K562 (cell line): ENCODE measurements around the gene CLCNKB. TPM values are rescaled to one million over a fixed set of nuclear protein-coding genes. Genes with fewer than 3 reads are reported as not detected.

Source experiments
- BRF1 ChIP-seq: IDR thresholded peaks from 3 replicates; pipeline ENCODE4 v1.6.1; 2011; ENCODE audit warnings: borderline replicate concordance, mild to moderate bottlenecking; ENCODE audit not compliant: insufficient read length; ENCODE audit errors: extremely low read depth
- CTBP1 ChIP-seq: fragments of 450-650 bp; IDR thresholded peaks from 2 replicates; pipeline ENCODE4 v1.6.1; 2016; ENCODE audit warnings: borderline replicate concordance
- CXXC5 ChIP-seq: fragments of 250-450 bp; sonication (Bioruptor Pico); IDR thresholded peaks from 2 replicates; pipeline ENCODE4 v1.8.0; 2022; ENCODE audit warnings: inconsistent platforms, mild to moderate bottlenecking, moderate library complexity
- E2F1 ChIP-seq: sonication (generic); formaldehyde crosslinking; IDR thresholded peaks from 2 replicates; pipeline ENCODE4 v1.8.1; 2023; ENCODE audit warnings: mild to moderate bottlenecking, missing genetic modification reagents, moderate library complexity
- ELK3 ChIP-seq: fragments of 450-650 bp; formaldehyde crosslinking; IDR thresholded peaks from 2 replicates; pipeline ENCODE4 v1.4.0; 2020; ENCODE audit warnings: mild to moderate bottlenecking
- GABPB1 ChIP-seq: sonication (generic); formaldehyde crosslinking; IDR thresholded peaks from 2 replicates; pipeline ENCODE4 v1.8.0; 2022; ENCODE audit warnings: mild to moderate bottlenecking, missing genetic modification reagents
- IFI16 ChIP-seq: fragments of 250-450 bp; sonication (Bioruptor Pico); IDR thresholded peaks from 2 replicates; pipeline ENCODE4 v2.1.2; 2022; ENCODE audit warnings: mild to moderate bottlenecking, inconsistent platforms
- L3MBTL2 ChIP-seq: fragments of 450-650 bp; IDR thresholded peaks from 2 replicates; pipeline ENCODE4 v1.6.1; 2016; ENCODE audit warnings: mild to moderate bottlenecking, moderate library complexity
- MAX ChIP-seq: sonication (generic); formaldehyde crosslinking; IDR thresholded peaks from 2 replicates; pipeline ENCODE4 v1.9.0; 2022; ENCODE audit warnings: mild to moderate bottlenecking, missing genetic modification reagents
- MCM5 ChIP-seq: fragments of 450-650 bp; IDR thresholded peaks from 2 replicates; pipeline ENCODE4 v1.6.1; 2016; ENCODE audit warnings: low read depth
- MYBL2 ChIP-seq, 2 experiments: fragments of 450-650 bp in 1 of 2; sonication (generic) in 1 of 2; formaldehyde crosslinking in 1 of 2; IDR thresholded peaks; 2 replicates each; pipeline versions ENCODE4 v1.6.1 to v1.8.1; 2017 to 2022; ENCODE audit warnings: borderline replicate concordance in 1 of 2, inconsistent platforms in 1 of 2, low read depth in 1 of 2, mild to moderate bottlenecking in 1 of 2, missing genetic modification reagents in 1 of 2, moderate library complexity in 1 of 2
- NCOA1 ChIP-seq: fragments of 450-650 bp; IDR thresholded peaks from 2 replicates; pipeline ENCODE4 v1.6.1; 2016; ENCODE audit warnings: low read depth
- NEUROD1 ChIP-seq: fragments of 150-350 bp; IDR thresholded peaks from 2 replicates; pipeline ENCODE4 v1.6.1; 2014; ENCODE audit warnings: borderline replicate concordance, low read length, low read depth; ENCODE audit not compliant: partially characterized antibody
- PYGO2 ChIP-seq: fragments of 450-650 bp; IDR thresholded peaks from 2 replicates; pipeline ENCODE4 v1.6.1; 2016; ENCODE audit warnings: mild to moderate bottlenecking, missing genetic modification characterization, moderate library complexity, missing compliant biosample characterization
- RAD21 ChIP-seq, 2 experiments: fragments of 250-450 bp in 1 of 2; fragments of 450-650 bp in 1 of 2; sonication (Bioruptor Pico) in 1 of 2; formaldehyde crosslinking in 1 of 2; IDR thresholded peaks in 1 of 2; conservative IDR thresholded peaks in 1 of 2; 2 replicates each; pipeline versions ENCODE4 v1.4.0 to v1.8.0; 2020 to 2022; ENCODE audit warnings: mild to moderate bottlenecking in 2 of 2, moderate library complexity in 1 of 2
- SIN3B ChIP-seq: fragments of 450-650 bp; IDR thresholded peaks from 2 replicates; pipeline ENCODE4 v1.6.1; 2017; ENCODE audit warnings: low read depth, mild to moderate bottlenecking, moderate library complexity
- TAF7 ChIP-seq: fragments of 450-650 bp; IDR thresholded peaks from 2 replicates; pipeline ENCODE4 v1.6.1; 2016; ENCODE audit warnings: missing genetic modification characterization, missing compliant biosample characterization
- VEZF1 ChIP-seq: fragments of 200-800 bp; sonication (Bioruptor generic); IDR thresholded peaks from 2 replicates; pipeline ENCODE4 v1.6.1; 2017; ENCODE audit warnings: missing genetic modification characterization, missing compliant biosample characterization
- ZEB2 ChIP-seq: fragments of 450-650 bp; IDR thresholded peaks from 2 replicates; pipeline ENCODE4 v1.6.1; 2016
- ZNF174 ChIP-seq: fragments of 250-450 bp; sonication (Bioruptor Pico); IDR thresholded peaks from 2 replicates; pipeline ENCODE4 v1.4.0; 2020; ENCODE audit warnings: mild to moderate bottlenecking
- ZNF232 ChIP-seq: sonication (generic); formaldehyde crosslinking; IDR thresholded peaks from 2 replicates; pipeline ENCODE4 v1.8.0; 2022; ENCODE audit warnings: mild to moderate bottlenecking, missing genetic modification reagents
- ZNF324 ChIP-seq: fragments of 250-450 bp; sonication (Bioruptor Pico); IDR thresholded peaks from 2 replicates; pipeline ENCODE4 v1.4.0; 2020; ENCODE audit warnings: mild to moderate bottlenecking
- polyA plus RNA-seq, 8 experiments: library from polyadenylated mRNA; depleted of rRNA in 4 of 8; stranded (reverse) in 5 of 8; unstranded in 3 of 8; fragments of >200 nt; fragmentation: Nextera tagmentation in 2 of 8; fragmentation: Illumina TruSeq in 1 of 8; extraction: Ambion mirVana in 2 of 8; extraction: Trizol in 1 of 8; gene quantifications; 2 replicates each; pipeline versions ENCODE4 v1.2.1 to v1.2.3, GENCODE V29; 2011 to 2014; ENCODE audit warnings: inconsistent platforms in 1 of 8, missing spikeins in 1 of 8
- total RNA-seq, 7 experiments: library from RNA; depleted of rRNA in 6 of 7; stranded (reverse); fragments of >200 nt in 6 of 7; fragmentation: Illumina TruSeq in 2 of 7; extraction: Trizol in 2 of 7; gene quantifications; 2 replicates each; pipeline versions ENCODE4 v1.2.1 to v1.2.3, GENCODE V29; 2011 to 2021; ENCODE audit warnings: low replicate concordance in 1 of 7

CLCNKB gene
- total and polyA plus RNA-seq, 9 of the 15 experiments (the other 6 are each of a cell fraction or from before 2014, with no cell fraction given) = 0.08 to 1.7 (median 0.64) TPM

- no peak for TF ChIP-seq SIN3B
- no peak for TF ChIP-seq E2F1 (CRISPR knock-in tag)
- TF ChIP-seq MAX (CRISPR knock-in tag) = peak; percentile 58; the same call in 1 of the 2 replicates
- TF ChIP-seq ZNF324 (CRISPR knock-in tag) = no peak
- TF ChIP-seq ZNF174 (CRISPR knock-in tag) = no peak
- TF ChIP-seq L3MBTL2 = peak; percentile 47; the same call in 1 of the 2 replicates
- no peak for TF ChIP-seq PYGO2 (tag)
- TF ChIP-seq RAD21 (CRISPR knock-in tag; conservative IDR thresholded peaks at IDR 0.05 in 1 of 2, IDR thresholded peaks at IDR 0.05 in 1 of 2) = no peak
- TF ChIP-seq ZNF232 (CRISPR knock-in tag) = no peak
- no peak for TF ChIP-seq IFI16 (CRISPR knock-in tag)
- no peak for TF ChIP-seq TAF7 (tag)
- TF ChIP-seq NEUROD1 = peak; percentile 25
- TF ChIP-seq CXXC5 (CRISPR knock-in tag) = peak; percentile 41; the same call in 1 of the 2 replicates
- no peak for TF ChIP-seq ELK3 (CRISPR knock-in tag)
- peak; percentile 38; the same call in 1 of the 2 replicates for TF ChIP-seq NCOA1
- no peak for TF ChIP-seq MYBL2 (IDR thresholded peaks at IDR 0.05; ENCODE audit: low read depth)
- TF ChIP-seq MYBL2 (CRISPR knock-in tag; IDR thresholded peaks at IDR 0.05; ENCODE audit: borderline replicate concordance) = no peak
- TF ChIP-seq ZEB2 = peak; percentile 53; the same call in 1 of the 2 replicates
- 0 out of 2 replicates have a peak, but pooled peaks have one; percentile 31 for TF ChIP-seq CTBP1
- no peak for TF ChIP-seq BRF1
- TF ChIP-seq MCM5 = no peak
- peak; percentile 78 for TF ChIP-seq GABPB1 (CRISPR knock-in tag)
- peak; percentile 72 for TF ChIP-seq VEZF1 (CRISPR knock-in tag)
Observed at GRCh38 chr1:16053781-16054502, 10.4 kb downstream of the CLCNKB start (continued).
